ENCODE results near the gene BIRC2.

Gene BIRC2

GRCh38 chr11:102399189-102399588 is 52.2 kb downstream of the BIRC2 start:
- Histone ChIP-seq H3K36me3 (replicated peaks; ENCODE audit: low read depth, low read length) (peaks cover 23% of the 10 kb centered on the region), H3K9me3 (ENCODE audit: insufficient read depth, low read length) (no peaks in the 10 kb centered on the region), H2AFZ (ENCODE audit: low read depth, low read length) (no peak overlapping the region), H3K9ac (ENCODE audit: low read length) (no peak overlapping the region), H3K27me3 (ENCODE audit: low read depth, low read length) (no peaks in the 10 kb centered on the region), H3K4me3 (ENCODE audit: low read length) (no peak overlapping the region), H3K27ac (ENCODE audit: low read length) (no peak overlapping the region), H3K79me2 (ENCODE audit: low read length) (0 out of 2 replicates have a peak, but pooled peaks cover 3% of the 10 kb centered on the region), H3K4me1 (ENCODE audit: low read length) (peaks cover 20% of the 10 kb centered on the region), H3K4me2 (ENCODE audit: low read length) (no peak overlapping the region), H4K20me1 (ENCODE audit: insufficient read depth, low read length) (peaks cover 12% of the 10 kb centered on the region; the same call in 1 of the 2 replicates)
- no peak for TF ChIP-seq EZH2phosphoT487 (IDR thresholded peaks at IDR 0.05; ENCODE audit: low read depth)
- TF ChIP-seq CTCF (IDR thresholded peaks at IDR 0.05; ENCODE audit: low read depth, low read length) = no peak

- H3K4me2 ChIP-seq (ENCODE audit: low read length) = no peak overlapping the region
- H3K36me3 ChIP-seq (replicated peaks; ENCODE audit: low read depth, low read length) = peaks cover 23% of the 10 kb centered on the region
- peaks cover 20% of the 10 kb centered on the region for H3K4me1 ChIP-seq (ENCODE audit: low read length)
- peaks cover 12% of the 10 kb centered on the region; the same call in 1 of the 2 replicates for H4K20me1 ChIP-seq (ENCODE audit: insufficient read depth, low read length)
- no peaks in the 10 kb centered on the region for H3K9me3 ChIP-seq (ENCODE audit: insufficient read depth, low read length)
- no peak overlapping the region for H2AFZ ChIP-seq (ENCODE audit: low read depth, low read length)
- no peak overlapping the region for H3K9ac ChIP-seq (ENCODE audit: low read length)
- H3K4me3 ChIP-seq (ENCODE audit: low read length) = no peak overlapping the region
- H3K79me2 ChIP-seq (ENCODE audit: low read length) = 0 out of 2 replicates have a peak, but pooled peaks cover 3% of the 10 kb centered on the region
- TF ChIP-seq CTCF (IDR thresholded peaks at IDR 0.05; ENCODE audit: low read depth, low read length) (no peak), EZH2phosphoT487 (IDR thresholded peaks at IDR 0.05; ENCODE audit: low read depth) (no peak)
- no peaks in the 10 kb centered on the region for H3K27me3 ChIP-seq (ENCODE audit: low read depth, low read length)
- no peak overlapping the region for H3K27ac ChIP-seq (ENCODE audit: low read length)
Measured at GRCh38 chr11:102400603-102401002, 53.6 kb downstream of the BIRC2 start.

GRCh38 chr11:102401905-102402304 is 54.9 kb downstream of the BIRC2 start:
- H3K79me2 ChIP-seq (ENCODE audit: low read length) = peaks cover 13% of the 10 kb centered on the region; the same call in 1 of the 2 replicates
- no peak overlapping the region for H3K4me2 ChIP-seq (ENCODE audit: low read length)
- H3K4me3 ChIP-seq (ENCODE audit: low read length) = no peak overlapping the region
- H4K20me1 ChIP-seq (ENCODE audit: insufficient read depth, low read length) = peaks cover 17% of the 10 kb centered on the region
- peaks cover 16% of the 10 kb centered on the region for H3K4me1 ChIP-seq (ENCODE audit: low read length)
- TF ChIP-seq EZH2phosphoT487 (IDR thresholded peaks at IDR 0.05; ENCODE audit: low read depth) (no peak), CTCF (IDR thresholded peaks at IDR 0.05; ENCODE audit: low read depth, low read length) (no peak)
- no peak overlapping the region for H2AFZ ChIP-seq (ENCODE audit: low read depth, low read length)
- H3K27me3 ChIP-seq (ENCODE audit: low read depth, low read length) = no peaks in the 10 kb centered on the region
- H3K36me3 ChIP-seq (replicated peaks; ENCODE audit: low read depth, low read length) = peaks cover 15% of the 10 kb centered on the region
- no peak overlapping the region for H3K27ac ChIP-seq (ENCODE audit: low read length)
- no peak overlapping the region for H3K9ac ChIP-seq (ENCODE audit: low read length)
- H3K9me3 ChIP-seq (ENCODE audit: insufficient read depth, low read length) = no peaks in the 10 kb centered on the region

- no peak overlapping the region for H3K9ac ChIP-seq (ENCODE audit: low read length)
- H3K79me2 ChIP-seq (ENCODE audit: low read length) = peaks cover 20% of the 10 kb centered on the region; the same call in 1 of the 2 replicates
- TF ChIP-seq EZH2phosphoT487 (IDR thresholded peaks at IDR 0.05; ENCODE audit: low read depth) = no peak
- TF ChIP-seq CTCF (IDR thresholded peaks at IDR 0.05; ENCODE audit: low read depth, low read length) = no peak
- no peak overlapping the region for H3K4me2 ChIP-seq (ENCODE audit: low read length)
- H4K20me1 ChIP-seq (ENCODE audit: insufficient read depth, low read length) = peaks cover 21% of the 10 kb centered on the region
- peaks cover 9% of the 10 kb centered on the region for H3K4me1 ChIP-seq (ENCODE audit: low read length)
- peaks cover 13% of the 10 kb centered on the region for H3K36me3 ChIP-seq (replicated peaks; ENCODE audit: low read depth, low read length)
- no peaks in the 10 kb centered on the region for H3K9me3 ChIP-seq (ENCODE audit: insufficient read depth, low read length)
- no peaks in the 10 kb centered on the region for H3K27me3 ChIP-seq (ENCODE audit: low read depth, low read length)
- H2AFZ ChIP-seq (ENCODE audit: low read depth, low read length) = no peak overlapping the region
- H3K27ac ChIP-seq (ENCODE audit: low read length) = peak overlapping the region; percentile 6; the same call in 1 of the 2 replicates
- no peak overlapping the region for H3K4me3 ChIP-seq (ENCODE audit: low read length)
Measured at GRCh38 chr11:102402548-102402947, 55.5 kb downstream of the BIRC2 start.

Measured in OCI-LY3 (cell line).